Bronchus fibroblast of lung (primary cell): Measurements from ENCODE around the gene PREPL. TPM values are rescaled to one million over a fixed set of nuclear protein-coding genes. Genes with fewer than 3 reads are reported as not detected.

ENCODE experiments used
- total RNA-seq: library from RNA; depleted of rRNA; stranded (reverse); fragments of >200 nt; gene quantifications from 2 replicates; pipeline ENCODE4 v1.2.3, GENCODE V29; 2015

PREPL gene
- total RNA-seq, result 19.0 and 20.7 TPM in 2 replicates

DNA sequence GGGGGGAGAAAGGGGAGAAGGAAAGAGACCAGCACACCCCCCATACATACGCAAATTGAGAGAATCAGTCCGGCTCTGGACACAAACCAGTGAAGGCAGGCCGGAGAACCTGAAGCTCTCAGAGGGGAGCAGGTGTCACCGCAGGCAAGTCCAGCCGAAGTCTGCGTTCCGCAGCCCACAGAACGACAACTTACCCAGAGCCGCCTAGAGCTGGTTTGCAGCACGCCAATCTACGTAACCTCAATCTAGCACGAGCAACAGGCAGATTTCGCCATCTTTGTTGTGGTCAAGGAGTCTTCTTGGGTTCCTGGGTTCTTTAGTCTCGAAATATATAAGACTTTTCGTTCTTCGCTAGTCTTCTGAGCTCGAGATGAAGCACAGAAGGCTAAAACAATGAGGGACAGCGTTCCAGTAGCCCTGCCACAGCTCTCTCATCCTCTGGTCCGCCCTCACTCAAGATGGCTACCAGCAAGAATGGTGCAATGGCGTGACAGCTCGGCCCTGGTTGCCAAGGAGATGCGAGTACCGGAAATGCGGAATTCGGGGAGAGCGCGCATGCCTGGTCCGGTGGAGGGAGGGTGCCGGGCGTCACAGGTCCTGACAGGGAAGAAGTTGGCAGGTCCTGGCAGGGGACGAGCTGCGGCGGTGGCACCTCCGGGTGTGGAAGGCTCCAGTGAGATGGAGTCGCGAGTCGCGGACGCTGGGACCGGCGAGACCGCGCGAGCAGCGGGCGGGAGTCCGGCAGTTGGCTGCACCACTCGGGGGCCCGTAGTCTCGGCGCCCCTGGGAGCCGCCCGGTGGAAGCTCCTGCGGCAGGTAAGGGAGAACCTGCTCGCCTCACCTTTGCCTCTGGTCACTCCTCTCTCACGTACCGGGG is at the start of gene PREPL, which contains the start of gene CAMKMT:
PREPL (minus strand) TSS at position 165 of the 877 bp plus-strand sequence. CDS start 15,152 bp downstream, outside the sequence.
CAMKMT (plus strand) TSS at position 618 of the 877 bp plus-strand sequence.

Other genes with a start within 250 kb of the PREPL start
- 8.8 and 13.6 TPM in 2 replicates for gene PPM1B, start 192.6 kb downstream of the PREPL start, total RNA-seq
- gene SLC3A1, start 86.0 kb downstream of the PREPL start, total RNA-seq, result not detected in 2 replicates
- 2.5 and 3.0 TPM in 2 replicates for gene CAMKMT, start 453 bp upstream of the PREPL start, total RNA-seq